Loucy (cell line): Measurements from ENCODE around the gene SLC35F1.

Experiments
- H2AFZ ChIP-seq: fragments of 200-600 bp; sonication (generic); 2 replicates; pipeline ENCODE4 v1.6.0; 2016; ENCODE audit warnings: antibody characterized with exemption, mild to moderate bottlenecking, low read length, moderate library complexity
- H3F3A ChIP-seq: fragments of 200-600 bp; 2 replicates; pipeline ENCODE4 v1.6.0; 2016; ENCODE audit warnings: antibody characterized with exemption, low read depth, mild to moderate bottlenecking
- H3K27me3 ChIP-seq: fragments of 200-600 bp; sonication (generic); 2 replicates; pipeline ENCODE4 v1.6.1; 2014; ENCODE audit warnings: low read length, mild to moderate bottlenecking; ENCODE audit not compliant: insufficient read depth, poor library complexity, severe bottlenecking
- H3K36me3 ChIP-seq: fragments of 200-600 bp; sonication (generic); 2 replicates; pipeline ENCODE4 v1.6.1; 2016; ENCODE audit warnings: low read length; ENCODE audit not compliant: insufficient read depth
- H3K4me1 ChIP-seq: fragments of 200-600 bp; sonication (generic); 2 replicates; pipeline ENCODE4 v1.5.1; 2014; ENCODE audit warnings: low read length, mild to moderate bottlenecking; ENCODE audit not compliant: insufficient read depth, poor library complexity, severe bottlenecking
- H3K4me2 ChIP-seq: fragments of 200-600 bp; sonication (generic); 2 replicates; pipeline ENCODE4 v1.6.0; 2014; ENCODE audit warnings: antibody characterized with exemption, low read length, low read depth, mild to moderate bottlenecking; ENCODE audit not compliant: poor library complexity, severe bottlenecking
- H3K4me3 ChIP-seq: fragments of 200-600 bp; sonication (generic); 2 replicates; pipeline ENCODE4 v1.5.1; 2014; ENCODE audit warnings: low read length, mild to moderate bottlenecking, mixed read lengths; ENCODE audit not compliant: poor library complexity, severe bottlenecking
- H3K79me2 ChIP-seq: fragments of 200-600 bp; sonication (generic); 2 replicates; pipeline ENCODE4 v1.6.1; 2014; ENCODE audit warnings: low read length; ENCODE audit not compliant: insufficient read depth
- H3K9ac ChIP-seq: fragments of 200-600 bp; sonication (generic); 2 replicates; pipeline ENCODE4 v1.6.0; 2014; ENCODE audit warnings: mild to moderate bottlenecking, low read depth, low read length, moderate library complexity; ENCODE audit not compliant: poor library complexity, severe bottlenecking
- H3K9me2 ChIP-seq: fragments of 200-600 bp; sonication (generic); replicated peaks from 2 replicates; pipeline ENCODE4 v1.6.1; 2016; ENCODE audit warnings: low read depth, low read length, mixed read lengths
- H3K9me3 ChIP-seq: fragments of 200-600 bp; sonication (generic); 2 replicates; pipeline ENCODE4 v1.6.1; 2014; ENCODE audit warnings: mild to moderate bottlenecking, antibody characterized with exemption, low read length, low read depth; ENCODE audit not compliant: insufficient read depth
- H4K20me1 ChIP-seq: fragments of 200-600 bp; sonication (generic); 2 replicates; pipeline ENCODE4 v1.6.0; 2014; ENCODE audit warnings: antibody characterized with exemption, low read length, mild to moderate bottlenecking; ENCODE audit not compliant: insufficient read depth, poor library complexity, severe bottlenecking
- CTCF ChIP-seq: fragments of 200-600 bp; sonication (generic); conservative IDR thresholded peaks from 2 replicates; pipeline ENCODE4 v1.5.1; 2014; ENCODE audit warnings: mild to moderate bottlenecking, antibody characterized with exemption, low read length
- EZH2phosphoT487 ChIP-seq: fragments of 200-600 bp; IDR thresholded peaks from 2 replicates; pipeline ENCODE4 v1.6.1; 2018; ENCODE audit warnings: antibody characterized with exemption, mild to moderate bottlenecking, moderate library complexity, borderline replicate concordance

Gene SLC35F1

GRCh38 chr6:117911660-117912059, 4.6 kb downstream of the SLC35F1 start:
- no peak overlapping the region for H3K4me3 ChIP-seq
- H3K4me2 ChIP-seq: no peak overlapping the region
- no peaks in the 10 kb centered on the region for H3K9me2 ChIP-seq
- H3K79me2 ChIP-seq: no peaks in the 10 kb centered on the region
- H2AFZ ChIP-seq: no peak overlapping the region
- H3F3A ChIP-seq: no peaks in the 10 kb centered on the region
- no peaks in the 10 kb centered on the region for H4K20me1 ChIP-seq
- no peaks in the 10 kb centered on the region for H3K27me3 ChIP-seq
- TF ChIP-seq CTCF: no peak
- no peak for TF ChIP-seq EZH2phosphoT487
- H3K9ac ChIP-seq: no peak overlapping the region
- no peaks in the 10 kb centered on the region for H3K4me1 ChIP-seq
- no peaks in the 10 kb centered on the region for H3K9me3 ChIP-seq
- H3K36me3 ChIP-seq: no peaks in the 10 kb centered on the region

DNA sequence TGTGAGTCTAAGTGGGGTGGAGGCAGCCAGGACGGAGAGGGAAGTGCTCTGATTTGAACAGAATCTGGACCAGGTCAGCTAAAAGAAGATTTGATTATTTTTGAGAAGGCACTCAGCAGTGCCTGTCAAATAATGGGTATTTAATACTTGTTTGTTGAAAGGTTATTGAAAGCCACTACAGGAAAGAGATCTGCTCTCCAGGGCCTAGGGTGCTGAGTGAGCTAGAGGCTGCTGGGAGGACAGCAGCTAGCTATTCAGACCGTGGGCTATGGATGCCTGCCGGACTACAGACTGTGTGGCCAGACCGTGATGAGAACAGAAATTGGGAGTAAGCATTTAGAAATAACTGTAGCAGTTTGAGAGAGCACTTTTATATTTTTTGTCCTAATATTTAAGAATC, 8.8 kb downstream of the SLC35F1 start:
- H3K9me3 ChIP-seq: no peaks in the 10 kb centered on the region
- H3F3A ChIP-seq: no peaks in the 10 kb centered on the region
- H3K4me2 ChIP-seq: no peak overlapping the region
- no peak overlapping the region for H2AFZ ChIP-seq
- no peaks in the 10 kb centered on the region for H4K20me1 ChIP-seq
- H3K36me3 ChIP-seq: no peaks in the 10 kb centered on the region
- TF ChIP-seq CTCF (no peak), EZH2phosphoT487 (no peak)
- no peaks in the 10 kb centered on the region for H3K4me1 ChIP-seq
- no peaks in the 10 kb centered on the region for H3K27me3 ChIP-seq
- no peak overlapping the region for H3K9ac ChIP-seq
- no peak overlapping the region for H3K4me3 ChIP-seq
- H3K79me2 ChIP-seq: no peaks in the 10 kb centered on the region
- no peaks in the 10 kb centered on the region for H3K9me2 ChIP-seq

GRCh38 chr6:117916483-117916882, 9.4 kb downstream of the SLC35F1 start:
- no peak overlapping the region for H3K4me2 ChIP-seq
- H3K79me2 ChIP-seq: no peaks in the 10 kb centered on the region
- no peaks in the 10 kb centered on the region for H3K27me3 ChIP-seq
- H2AFZ ChIP-seq: no peak overlapping the region
- no peaks in the 10 kb centered on the region for H3K36me3 ChIP-seq
- H3K9me2 ChIP-seq: no peaks in the 10 kb centered on the region
- no peaks in the 10 kb centered on the region for H4K20me1 ChIP-seq
- H3K4me1 ChIP-seq: no peaks in the 10 kb centered on the region
- TF ChIP-seq CTCF: no peak
- TF ChIP-seq EZH2phosphoT487: no peak
- no peaks in the 10 kb centered on the region for H3K9me3 ChIP-seq
- H3K9ac ChIP-seq: no peak overlapping the region
- no peak overlapping the region for H3K4me3 ChIP-seq
- H3F3A ChIP-seq: no peaks in the 10 kb centered on the region
